Left lobe of liver (tissue), 2 donors: Measurements from ENCODE around the gene ERGIC1. TPM values are rescaled to one million over a fixed set of nuclear protein-coding genes. Genes with fewer than 3 reads are reported as not detected.
"Not testable (repeated sequence)": the region's sequence is repeated elsewhere in the genome, so short reads cannot be mapped to it uniquely, and the experiment has no call there.

Source experiments
- ATAC-seq: fragments of 200-7000 bp; cut with Tn5 transposase; one replicate; pipeline ENCODE4 v1.9.1; 2020; ENCODE audit warnings: mild to moderate bottlenecking, moderate library complexity
- DNase-seq: peaks from one replicate; pipeline ENCODE4 v3.0.0-alpha.2; 2020; ENCODE audit warnings: low spot score
- total RNA-seq: library from RNA; stranded (reverse); gene quantifications from one replicate; pipeline ENCODE4 v1.2.1, GENCODE V29; 2021
- donor health status: DM: no; HTN: no; CAD: no; lungs with moderate emphysema.
- donor health status: DM: no; HTN: yes; CAD: no.

The ERGIC1 gene, protein sequence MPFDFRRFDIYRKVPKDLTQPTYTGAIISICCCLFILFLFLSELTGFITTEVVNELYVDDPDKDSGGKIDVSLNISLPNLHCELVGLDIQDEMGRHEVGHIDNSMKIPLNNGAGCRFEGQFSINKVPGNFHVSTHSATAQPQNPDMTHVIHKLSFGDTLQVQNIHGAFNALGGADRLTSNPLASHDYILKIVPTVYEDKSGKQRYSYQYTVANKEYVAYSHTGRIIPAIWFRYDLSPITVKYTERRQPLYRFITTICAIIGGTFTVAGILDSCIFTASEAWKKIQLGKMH
- 158 TPM for total RNA-seq

GRCh38 chr5:172833686-172834414, at the start of gene ERGIC1:
Gene ERGIC1 (plus strand): TSS chr5:172834251. CDS start chr5:172834414, 163 bp downstream.
- ATAC-seq (peak; percentile 79), DNase-seq (peak; percentile 94)

- ATAC-seq (peak; percentile 46), DNase-seq (no peak)
Measured at GRCh38 chr5:172785429-172786088, 48.5 kb upstream of the ERGIC1 start.

DNA sequence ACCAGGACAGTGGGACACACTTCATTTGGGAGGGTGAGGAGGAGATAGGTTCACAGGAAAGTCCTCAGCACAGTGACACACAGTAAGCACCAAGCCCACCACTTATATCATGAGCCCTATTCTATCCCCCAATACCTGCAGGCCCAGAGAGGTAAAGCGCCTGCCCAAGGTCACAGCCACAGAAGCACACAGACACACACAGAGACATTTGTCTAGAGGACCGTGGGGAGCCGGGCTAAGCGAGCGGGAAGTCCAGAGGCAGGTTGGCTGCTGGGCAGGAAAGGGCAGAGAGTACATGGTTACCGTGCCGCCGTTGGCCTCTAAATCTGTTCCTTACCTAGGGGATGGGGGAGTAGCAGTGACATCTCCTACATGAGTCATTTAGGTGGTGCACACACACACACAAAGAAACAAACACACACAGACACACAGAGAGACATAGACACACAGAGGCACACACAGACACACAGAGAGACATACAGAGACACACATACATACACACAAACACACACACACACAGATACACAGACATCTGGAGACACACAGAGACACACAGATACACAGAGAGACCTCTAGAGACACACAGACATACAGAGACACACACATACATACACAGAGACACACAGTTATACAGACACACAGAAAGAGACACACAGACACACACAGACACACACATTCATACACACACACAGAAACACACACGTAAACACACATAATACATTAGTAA, 47.2 kb upstream of the ERGIC1 start:
- DNase-seq (no peak), ATAC-seq (peak; percentile 52)

- not testable (repeated sequence) for DNase-seq, ATAC-seq
Measured at GRCh38 chr5:172787538-172787937, 46.5 kb upstream of the ERGIC1 start.

- ATAC-seq (peak; percentile 86), DNase-seq (peak; percentile 90)
Measured at GRCh38 chr5:172788771-172789686, 45.0 kb upstream of the ERGIC1 start.

GRCh38 chr5:172789687-172790495, 44.2 kb upstream of the ERGIC1 start:
- DNase-seq (no peak), ATAC-seq (peak; percentile 3)

GRCh38 chr5:172790496-172790889, 43.6 kb upstream of the ERGIC1 start:
- ATAC-seq (no peak), DNase-seq (peak; percentile 44)

DNA sequence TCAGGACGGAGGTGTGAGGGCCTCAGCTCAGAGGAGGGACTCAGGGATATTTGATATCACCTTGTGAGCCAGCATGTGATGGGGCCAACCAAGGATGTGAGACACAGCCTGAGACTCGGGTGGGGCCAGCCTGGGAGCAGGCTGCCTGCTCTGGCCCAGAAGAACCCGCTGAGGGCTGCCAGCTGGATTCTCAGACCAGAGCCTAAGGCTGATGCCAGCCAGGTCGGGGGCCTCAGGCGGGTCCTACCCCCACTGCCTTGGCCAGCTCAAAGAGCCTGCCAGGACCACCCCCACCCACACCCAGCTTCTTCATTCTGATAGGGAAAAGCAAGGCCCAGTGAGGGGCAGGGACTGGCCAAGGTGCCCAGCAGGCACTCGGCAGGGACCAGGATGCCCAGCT, 42.8 kb upstream of the ERGIC1 start:
- no peak for DNase-seq

GRCh38 chr5:172791726-172792445, 42.2 kb upstream of the ERGIC1 start:
- DNase-seq (no peak), ATAC-seq (no peak)

More for the DNA sequence above, 42.8 kb upstream of the ERGIC1 start:
- ATAC-seq = no peak

GRCh38 chr5:172792701-172793570, 41.1 kb upstream of the ERGIC1 start:
- no peak for ATAC-seq
- DNase-seq = no peak

GRCh38 chr5:172793577-172794488, 40.2 kb upstream of the ERGIC1 start:
- ATAC-seq = peak; percentile 42
- no peak for DNase-seq

GRCh38 chr5:172795318-172795977, 38.6 kb upstream of the ERGIC1 start:
- ATAC-seq (peak; percentile 11), DNase-seq (no peak)

- no peak for DNase-seq
- no peak for ATAC-seq
Measured at GRCh38 chr5:172796306-172796705, 37.7 kb upstream of the ERGIC1 start.

- DNase-seq (no peak), ATAC-seq (no peak)
Measured at GRCh38 chr5:172797771-172798191, 36.3 kb upstream of the ERGIC1 start.

GRCh38 chr5:172798422-172799215, 35.4 kb upstream of the ERGIC1 start:
- ATAC-seq (peak; percentile 13), DNase-seq (no peak)
